Measurements from ENCODE around the gene ANKRD13D.
"Not testable (repeated sequence)": the region's sequence is repeated elsewhere in the genome, so short reads cannot be mapped to it uniquely, and the experiment has no call there.

The ANKRD13D gene

GRCh38 chr11:67289226-67289650 lies at the start of gene ANKRD13D:
TSS of gene ANKRD13D (plus strand) at chr11:67289303. CDS start at chr11:67289461, 158 bp downstream.
- no peak for DNase-seq

DNA sequence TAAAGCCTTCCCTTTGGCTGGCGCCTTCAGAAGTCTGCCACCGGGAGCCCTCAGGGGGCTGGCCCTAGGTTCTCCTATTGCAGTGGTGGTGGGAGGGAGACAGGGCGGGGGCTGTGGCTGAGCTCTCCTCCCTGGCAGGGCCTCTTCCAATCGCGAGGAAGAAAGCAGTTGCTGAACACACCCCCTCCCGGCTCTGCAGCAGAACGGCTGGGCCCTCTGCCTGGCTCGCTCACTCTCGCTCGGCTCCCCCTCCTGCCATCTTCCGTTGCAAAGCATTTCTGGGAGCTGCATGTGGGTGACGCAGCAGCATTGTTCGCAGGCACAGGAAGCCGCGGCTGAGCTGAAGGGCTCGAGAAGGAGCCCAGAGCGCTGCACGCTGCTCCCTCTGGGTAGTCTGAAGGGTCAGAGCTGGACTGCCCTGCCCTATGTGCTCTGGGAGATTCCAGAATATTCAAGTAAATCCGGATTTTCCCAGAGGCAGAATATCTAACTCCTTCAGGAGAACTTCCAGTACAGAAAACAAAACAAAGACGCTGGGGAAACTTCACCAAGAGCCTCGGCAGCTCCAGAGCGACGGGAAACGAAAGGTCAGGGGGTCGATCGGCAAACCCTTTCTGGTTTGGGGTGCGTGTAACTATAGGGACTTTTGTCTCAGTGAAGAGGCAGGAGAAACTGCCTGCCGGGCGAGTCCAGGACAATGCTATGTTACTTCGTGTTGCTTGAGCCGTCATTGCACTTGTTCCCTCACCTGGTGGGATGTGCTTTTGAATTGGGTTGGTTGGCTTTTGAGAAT lies 49.1 kb upstream of the ANKRD13D start:
- DNase-seq, result peak; percentile 96

DNA sequence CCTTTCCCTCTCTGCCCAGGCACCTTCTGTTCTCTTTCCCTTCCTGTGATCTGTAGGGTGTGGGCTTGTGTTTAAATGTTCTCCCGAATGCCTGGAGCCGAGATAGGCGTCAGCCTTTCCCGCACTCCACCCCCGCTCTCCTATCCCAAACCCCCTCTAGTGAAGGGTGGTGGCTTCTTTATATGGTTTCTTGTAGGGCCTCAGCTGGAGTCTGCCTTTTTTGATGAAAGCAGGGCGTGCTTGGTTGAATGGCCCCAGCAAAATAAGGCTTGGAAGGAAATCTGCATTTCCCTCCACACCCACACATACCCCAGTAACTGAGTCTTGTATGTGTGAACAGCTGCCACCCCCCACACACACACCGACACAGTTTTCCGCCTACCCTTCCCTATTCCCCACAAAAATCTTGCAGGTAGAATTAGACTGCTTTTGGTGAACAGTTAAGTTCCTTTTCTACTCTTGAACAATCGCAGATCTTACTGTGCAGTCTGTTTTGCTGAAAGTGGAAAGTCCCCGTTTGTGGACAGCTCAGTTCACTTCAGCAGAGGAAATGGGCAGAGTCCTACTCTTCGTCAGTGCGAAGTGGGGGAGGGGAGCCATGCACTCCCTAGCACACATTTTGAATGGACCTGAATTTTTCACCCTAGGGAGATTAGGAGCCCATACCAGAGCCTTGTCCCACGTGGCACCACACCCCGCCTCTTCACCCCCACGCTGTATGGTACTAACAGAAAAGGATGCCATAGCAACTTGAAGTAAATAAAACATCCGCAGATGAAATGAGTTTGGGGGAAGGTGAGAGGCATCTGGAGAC lies 48.3 kb upstream of the ANKRD13D start:
- peak; percentile 34 for DNase-seq

GRCh38 chr11:67242548-67242947 lies 46.6 kb upstream of the ANKRD13D start:
- DNase-seq, result no peak

- DNase-seq, result no peak
Observed at GRCh38 chr11:67243051-67243450, 46.1 kb upstream of the ANKRD13D start.

DNA sequence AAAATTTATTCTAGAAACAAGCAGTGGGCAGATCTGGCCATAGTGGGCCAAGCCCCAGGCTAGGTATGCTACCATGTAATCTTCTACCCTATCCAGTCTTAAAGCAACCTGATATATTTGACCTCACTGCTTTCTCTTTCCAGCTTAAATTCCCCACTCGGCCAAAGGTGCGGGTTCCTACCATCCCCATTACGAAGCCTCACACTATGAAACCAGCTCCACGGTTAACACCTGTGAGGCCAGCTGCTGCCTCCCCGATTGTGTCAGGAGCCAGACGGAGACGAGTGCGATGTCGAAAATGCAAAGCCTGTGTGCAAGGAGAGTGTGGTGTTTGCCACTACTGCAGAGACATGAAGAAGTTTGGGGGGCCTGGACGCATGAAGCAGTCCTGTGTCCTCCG lies 44.1 kb upstream of the ANKRD13D start:
- DNase-seq, result no peak

GRCh38 chr11:67247946-67248550 lies 41.1 kb upstream of the ANKRD13D start:
- no peak for DNase-seq

DNA sequence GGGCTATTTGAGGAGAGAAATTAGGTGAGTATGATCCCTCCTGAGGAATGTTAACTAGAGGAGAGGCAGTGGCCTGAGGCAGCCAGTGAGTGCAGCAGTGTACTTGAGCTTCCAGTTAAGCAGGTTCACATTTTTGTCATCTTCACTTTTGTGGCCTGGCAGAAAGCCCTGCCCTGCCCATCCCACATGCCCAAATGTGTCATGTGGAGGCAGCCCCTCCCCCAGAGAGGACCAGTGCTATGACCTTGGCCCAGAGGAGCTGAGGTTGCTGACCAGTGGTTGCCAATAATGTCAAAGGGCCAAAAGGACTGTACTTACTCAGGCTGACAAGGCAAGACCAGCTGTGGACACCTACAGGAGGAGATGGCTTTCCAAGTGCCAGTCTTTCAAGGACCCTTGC lies 40.5 kb upstream of the ANKRD13D start:
- no peak for DNase-seq

DNA sequence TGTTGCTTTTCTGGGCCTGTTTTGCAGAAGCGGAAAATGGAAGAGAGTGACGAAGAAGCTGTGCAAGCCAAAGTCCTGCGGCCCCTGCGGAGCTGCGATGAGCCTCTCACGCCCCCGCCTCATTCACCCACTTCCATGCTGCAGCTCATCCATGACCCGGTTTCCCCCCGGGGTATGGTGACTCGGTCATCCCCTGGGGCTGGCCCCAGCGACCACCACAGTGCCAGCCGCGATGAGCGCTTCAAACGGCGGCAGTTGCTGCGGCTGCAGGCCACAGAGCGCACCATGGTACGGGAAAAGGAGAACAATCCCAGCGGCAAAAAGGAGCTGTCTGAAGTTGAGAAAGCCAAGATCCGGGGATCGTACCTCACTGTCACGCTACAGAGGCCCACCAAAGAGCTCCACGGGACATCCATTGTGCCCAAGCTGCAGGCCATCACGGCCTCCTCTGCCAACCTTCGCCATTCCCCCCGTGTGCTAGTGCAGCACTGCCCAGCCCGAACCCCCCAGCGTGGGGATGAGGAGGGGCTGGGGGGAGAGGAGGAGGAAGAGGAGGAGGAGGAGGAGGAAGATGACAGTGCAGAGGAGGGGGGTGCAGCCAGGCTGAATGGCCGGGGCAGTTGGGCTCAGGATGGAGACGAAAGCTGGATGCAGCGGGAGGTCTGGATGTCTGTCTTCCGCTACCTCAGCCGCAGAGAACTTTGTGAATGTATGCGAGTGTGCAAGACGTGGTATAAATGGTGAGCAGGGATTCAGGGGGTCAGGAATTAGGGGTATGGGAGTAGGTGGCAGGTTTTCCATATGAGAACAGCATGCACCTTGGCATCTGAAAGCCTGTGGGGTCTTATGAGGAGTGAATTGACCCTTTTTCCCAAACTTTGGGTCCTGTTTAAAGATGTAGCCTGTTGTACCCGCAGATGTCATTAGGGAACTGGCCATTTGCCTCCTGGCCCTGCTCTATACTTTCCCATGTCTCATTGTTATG lies 38.8 kb upstream of the ANKRD13D start:
- DNase-seq, result no peak

GRCh38 chr11:67251841-67252240 lies 37.3 kb upstream of the ANKRD13D start:
- no peak for DNase-seq

GRCh38 chr11:67252831-67253239 lies 36.3 kb upstream of the ANKRD13D start:
- DNase-seq, result no peak

DNA sequence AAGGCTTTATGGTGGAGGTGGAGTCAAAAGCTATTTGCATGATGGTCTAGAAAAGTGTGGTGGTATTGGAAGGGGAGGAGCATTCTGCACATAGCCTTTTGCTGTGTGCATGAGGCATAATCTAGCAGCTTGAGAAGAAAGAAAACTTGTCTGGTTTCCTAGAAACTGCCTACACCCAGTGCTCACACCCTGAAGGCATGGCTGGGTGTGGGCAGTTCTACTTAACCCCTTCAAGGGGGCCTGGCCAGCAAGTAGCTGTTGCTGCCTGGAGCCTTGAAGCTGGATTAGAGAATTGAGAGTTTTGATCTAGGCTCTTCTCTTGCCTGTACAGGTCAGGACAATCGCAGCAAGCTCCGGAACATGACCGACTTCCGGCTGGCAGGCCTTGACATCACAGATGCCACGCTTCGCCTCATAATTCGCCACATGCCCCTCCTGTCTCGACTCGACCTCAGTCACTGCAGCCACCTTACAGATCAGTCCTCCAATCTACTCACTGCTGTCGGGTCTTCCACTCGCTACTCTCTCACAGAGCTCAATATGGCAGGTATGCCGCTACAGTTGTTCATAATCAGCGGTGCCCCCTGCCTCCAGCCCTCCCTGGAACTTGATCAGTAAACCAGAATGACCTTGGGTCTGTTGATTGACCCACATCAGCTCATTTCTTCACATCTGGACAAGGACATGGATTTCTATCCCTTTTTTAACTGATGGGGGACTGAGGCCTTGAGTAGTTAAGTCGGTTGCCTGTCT lies 35.1 kb upstream of the ANKRD13D start:
- DNase-seq, result no peak

DNA sequence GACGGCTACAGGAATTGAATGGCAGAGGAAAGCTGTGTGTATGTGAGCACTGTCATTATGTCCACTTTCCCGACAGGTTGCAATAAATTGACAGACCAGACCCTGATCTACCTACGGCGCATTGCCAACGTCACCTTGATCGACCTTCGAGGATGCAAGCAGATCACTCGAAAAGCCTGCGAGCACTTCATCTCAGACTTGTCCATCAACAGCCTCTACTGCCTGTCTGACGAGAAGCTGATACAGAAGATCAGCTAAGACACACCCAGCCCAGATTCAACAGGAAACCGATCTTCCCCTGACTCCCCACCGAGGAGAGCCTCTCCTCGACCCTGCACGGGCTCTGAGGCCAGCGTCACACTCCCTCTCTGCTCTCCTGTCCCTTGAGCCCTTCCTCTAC lies 34.3 kb upstream of the ANKRD13D start:
- no peak for DNase-seq

GRCh38 chr11:67255353-67255752 lies 33.8 kb upstream of the ANKRD13D start:
- DNase-seq, result no peak

- DNase-seq, result no peak
Observed at GRCh38 chr11:67255864-67256263, 33.2 kb upstream of the ANKRD13D start.

DNA sequence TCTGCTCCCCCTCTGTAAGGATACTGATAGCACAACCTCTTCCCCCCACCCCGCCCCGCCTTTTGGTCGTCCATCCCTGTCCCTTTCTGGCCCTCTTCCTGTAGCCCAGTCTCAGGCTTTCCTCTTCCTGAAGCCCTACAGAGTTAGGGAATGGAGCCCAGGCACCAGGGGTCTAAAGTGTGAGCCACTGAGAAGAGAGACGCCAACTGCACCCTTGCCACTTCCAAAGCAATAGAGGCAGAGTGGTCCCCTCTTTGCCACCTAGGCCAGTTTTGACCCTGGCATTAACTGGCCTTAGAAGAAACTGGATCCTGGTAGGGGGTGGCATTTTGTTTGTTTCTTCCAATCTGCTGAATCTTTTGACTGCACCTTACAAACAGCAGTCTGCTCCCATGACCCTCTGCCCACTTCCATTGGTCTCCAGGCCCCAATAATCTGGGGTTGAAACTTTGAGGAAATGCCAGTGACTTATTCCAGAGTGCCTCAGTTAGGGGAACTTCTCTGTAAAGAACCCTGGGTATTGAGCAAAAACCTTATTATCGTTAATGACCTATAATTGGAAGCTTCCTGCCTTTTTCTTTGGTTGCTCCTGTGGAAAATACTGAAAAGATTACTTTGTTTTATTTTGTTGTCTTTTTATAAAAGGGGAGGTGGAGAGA lies 32.5 kb upstream of the ANKRD13D start:
- DNase-seq, result no peak

- DNase-seq, result no peak
Observed at GRCh38 chr11:67260406-67260805, 28.7 kb upstream of the ANKRD13D start.

- not testable (repeated sequence) for DNase-seq
Observed at GRCh38 chr11:67260885-67261639, 28.0 kb upstream of the ANKRD13D start.

DNA sequence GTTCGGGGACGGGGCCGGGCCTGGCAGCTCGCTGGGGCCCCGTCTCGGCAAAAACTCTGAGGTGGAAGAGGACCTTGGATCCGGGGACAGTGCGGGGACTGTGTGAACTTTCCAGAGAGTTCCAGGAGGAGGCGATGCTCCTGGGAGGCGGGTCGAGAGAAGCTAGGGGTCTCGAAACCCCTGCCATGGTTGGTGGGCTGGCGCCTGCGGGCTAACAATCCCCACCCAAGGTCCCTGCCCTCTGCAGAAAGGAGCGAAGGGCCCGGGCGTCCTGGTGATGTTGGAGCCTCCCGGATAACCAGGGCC lies 27.5 kb upstream of the ANKRD13D start:
- no peak for DNase-seq

DNA sequence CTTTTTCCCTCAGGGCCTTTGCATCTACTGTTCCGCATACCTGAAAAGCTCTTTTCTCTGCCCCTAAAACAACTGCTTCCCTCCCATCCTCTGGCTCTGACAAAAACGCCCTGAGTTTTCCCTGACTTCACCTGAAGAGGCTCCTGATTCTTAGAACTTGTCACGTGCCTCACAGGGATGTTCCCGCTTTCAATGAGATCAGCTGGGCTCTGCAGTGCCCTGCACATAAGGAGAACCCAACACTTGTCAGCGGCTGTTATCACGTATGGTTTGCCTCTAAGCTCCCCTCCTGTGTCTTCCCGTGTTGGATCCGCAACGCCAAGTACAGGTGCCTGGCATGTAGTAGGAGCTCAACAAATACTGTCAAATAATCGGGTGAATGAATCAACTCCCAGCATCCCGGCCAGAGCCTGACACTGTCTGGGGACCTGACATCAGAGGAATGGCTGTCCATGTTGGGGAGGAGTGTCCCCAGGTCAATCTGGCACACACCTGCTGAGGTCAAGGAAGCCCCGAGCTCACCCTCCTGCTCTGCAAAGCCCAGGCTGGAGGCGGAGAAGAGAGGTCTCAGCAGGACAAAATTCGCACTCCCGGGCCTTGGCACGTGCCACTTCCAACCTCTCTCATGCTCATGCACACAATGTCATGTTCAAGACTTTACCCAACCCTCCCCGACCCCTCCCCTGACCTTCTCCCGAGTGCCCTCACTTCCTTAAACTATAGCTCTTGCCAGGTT lies 27.0 kb upstream of the ANKRD13D start:
- no peak for DNase-seq
